Panc1 (cell line): Measurements from ENCODE around the gene PRM3.

Experiments
- POLR2AphosphoS5 ChIP-seq: IDR thresholded peaks from 2 replicates; pipeline ENCODE4 v1.6.1; 2012; ENCODE audit warnings: mild to moderate bottlenecking, low read depth, low read length, moderate library complexity
- TF ChIP-seq, protein P1 (sequence below): fragments of 450-650 bp; IDR thresholded peaks from 2 replicates; pipeline ENCODE4 v1.5.1; 2017; ENCODE audit warnings: mild to moderate bottlenecking
- TF ChIP-seq, protein P2 (sequence below), 2 experiments: IDR thresholded peaks; 2 replicates each; pipeline ENCODE4 v1.6.1; 2011 to 2012; ENCODE audit warnings: low read depth in 2 of 2, control low read depth in 1 of 2, low read length in 1 of 2, mild to moderate bottlenecking in 1 of 2, moderate library complexity in 1 of 2; ENCODE audit not compliant: insufficient read depth in 1 of 2

DNA sequence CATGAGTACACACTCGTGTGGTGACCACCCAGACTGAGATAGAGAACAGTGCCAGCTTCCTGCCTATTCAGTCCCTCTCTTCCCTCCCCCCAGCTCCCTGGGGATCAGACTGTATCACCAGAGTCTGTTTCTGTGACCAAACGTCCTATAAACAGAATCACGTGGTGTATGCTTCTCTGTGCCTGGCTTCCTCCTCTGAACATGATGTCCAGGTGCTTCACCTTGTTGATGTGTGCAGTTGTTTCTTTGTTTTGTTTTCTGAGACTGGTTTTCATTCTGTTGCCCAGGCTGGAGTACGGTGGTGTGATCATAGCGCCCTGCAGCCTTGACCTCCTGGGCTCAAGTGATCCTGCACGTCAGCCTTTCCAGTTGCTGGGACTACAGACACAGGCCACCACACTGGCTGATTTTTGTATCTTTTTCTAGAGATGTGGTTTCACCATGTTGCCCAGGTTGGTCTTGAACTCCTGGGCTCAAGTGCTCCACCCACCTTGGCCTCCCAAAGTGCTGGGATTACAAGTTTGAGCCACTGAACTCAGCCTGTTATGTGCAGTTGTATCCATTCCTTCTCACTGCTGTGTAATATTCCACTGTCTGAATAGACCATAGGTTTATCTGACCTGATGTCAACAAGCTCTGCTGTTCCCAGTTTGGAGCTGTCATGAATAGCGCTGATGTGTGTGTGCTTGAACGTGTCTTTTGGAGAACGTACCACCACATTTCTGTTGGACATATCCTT is 36.6 kb upstream of the PRM3 start:
- TF ChIP-seq, protein P1, sequence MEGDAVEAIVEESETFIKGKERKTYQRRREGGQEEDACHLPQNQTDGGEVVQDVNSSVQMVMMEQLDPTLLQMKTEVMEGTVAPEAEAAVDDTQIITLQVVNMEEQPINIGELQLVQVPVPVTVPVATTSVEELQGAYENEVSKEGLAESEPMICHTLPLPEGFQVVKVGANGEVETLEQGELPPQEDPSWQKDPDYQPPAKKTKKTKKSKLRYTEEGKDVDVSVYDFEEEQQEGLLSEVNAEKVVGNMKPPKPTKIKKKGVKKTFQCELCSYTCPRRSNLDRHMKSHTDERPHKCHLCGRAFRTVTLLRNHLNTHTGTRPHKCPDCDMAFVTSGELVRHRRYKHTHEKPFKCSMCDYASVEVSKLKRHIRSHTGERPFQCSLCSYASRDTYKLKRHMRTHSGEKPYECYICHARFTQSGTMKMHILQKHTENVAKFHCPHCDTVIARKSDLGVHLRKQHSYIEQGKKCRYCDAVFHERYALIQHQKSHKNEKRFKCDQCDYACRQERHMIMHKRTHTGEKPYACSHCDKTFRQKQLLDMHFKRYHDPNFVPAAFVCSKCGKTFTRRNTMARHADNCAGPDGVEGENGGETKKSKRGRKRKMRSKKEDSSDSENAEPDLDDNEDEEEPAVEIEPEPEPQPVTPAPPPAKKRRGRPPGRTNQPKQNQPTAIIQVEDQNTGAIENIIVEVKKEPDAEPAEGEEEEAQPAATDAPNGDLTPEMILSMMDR = no peak
- TF ChIP-seq, protein P2, sequence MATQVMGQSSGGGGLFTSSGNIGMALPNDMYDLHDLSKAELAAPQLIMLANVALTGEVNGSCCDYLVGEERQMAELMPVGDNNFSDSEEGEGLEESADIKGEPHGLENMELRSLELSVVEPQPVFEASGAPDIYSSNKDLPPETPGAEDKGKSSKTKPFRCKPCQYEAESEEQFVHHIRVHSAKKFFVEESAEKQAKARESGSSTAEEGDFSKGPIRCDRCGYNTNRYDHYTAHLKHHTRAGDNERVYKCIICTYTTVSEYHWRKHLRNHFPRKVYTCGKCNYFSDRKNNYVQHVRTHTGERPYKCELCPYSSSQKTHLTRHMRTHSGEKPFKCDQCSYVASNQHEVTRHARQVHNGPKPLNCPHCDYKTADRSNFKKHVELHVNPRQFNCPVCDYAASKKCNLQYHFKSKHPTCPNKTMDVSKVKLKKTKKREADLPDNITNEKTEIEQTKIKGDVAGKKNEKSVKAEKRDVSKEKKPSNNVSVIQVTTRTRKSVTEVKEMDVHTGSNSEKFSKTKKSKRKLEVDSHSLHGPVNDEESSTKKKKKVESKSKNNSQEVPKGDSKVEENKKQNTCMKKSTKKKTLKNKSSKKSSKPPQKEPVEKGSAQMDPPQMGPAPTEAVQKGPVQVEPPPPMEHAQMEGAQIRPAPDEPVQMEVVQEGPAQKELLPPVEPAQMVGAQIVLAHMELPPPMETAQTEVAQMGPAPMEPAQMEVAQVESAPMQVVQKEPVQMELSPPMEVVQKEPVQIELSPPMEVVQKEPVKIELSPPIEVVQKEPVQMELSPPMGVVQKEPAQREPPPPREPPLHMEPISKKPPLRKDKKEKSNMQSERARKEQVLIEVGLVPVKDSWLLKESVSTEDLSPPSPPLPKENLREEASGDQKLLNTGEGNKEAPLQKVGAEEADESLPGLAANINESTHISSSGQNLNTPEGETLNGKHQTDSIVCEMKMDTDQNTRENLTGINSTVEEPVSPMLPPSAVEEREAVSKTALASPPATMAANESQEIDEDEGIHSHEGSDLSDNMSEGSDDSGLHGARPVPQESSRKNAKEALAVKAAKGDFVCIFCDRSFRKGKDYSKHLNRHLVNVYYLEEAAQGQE (IDR thresholded peaks at IDR 0.05; ENCODE audit: insufficient read depth in 1 of 2, low read depth in 2 of 2, low read length in 1 of 2) = no peak
- TF ChIP-seq POLR2AphosphoS5 = no peak
